ENCODE data around the gene CCIN. TPM values are rescaled to one million over a fixed set of nuclear protein-coding genes. Genes with fewer than 3 reads are reported as not detected.
"Not testable (repeated sequence)": the region's sequence is repeated elsewhere in the genome, so short reads cannot be mapped to it uniquely, and the experiment has no call there.

CCIN gene
- total and polyA plus RNA-seq, 9 of the 15 experiments (the other 6 are each of a cell fraction or from before 2014, with no cell fraction given): not detected

DNA sequence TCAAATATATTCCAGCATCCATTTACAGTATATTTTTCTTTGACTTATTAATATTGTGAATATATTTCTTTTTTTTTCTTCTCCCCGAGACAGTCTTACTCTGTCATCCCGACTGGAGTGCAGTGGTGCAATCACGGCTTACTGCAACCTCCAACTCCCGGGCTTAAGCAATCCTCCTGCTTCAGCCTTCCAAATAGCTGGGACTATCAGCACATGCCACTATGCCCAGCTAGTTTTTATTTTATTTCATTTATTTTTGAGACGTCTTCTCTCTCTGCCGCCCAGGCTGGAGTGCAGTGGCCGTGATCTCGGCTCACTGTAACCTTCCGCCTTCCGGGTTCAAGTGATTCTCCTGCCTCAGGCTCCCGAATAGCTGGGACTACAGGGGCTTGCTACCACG lies 40.0 kb upstream of the CCIN start:
- ATAC-seq (no peak), DNase-seq (ENCODE audit: extremely low read depth in 1 of 4, low spot score in 3 of 4) (no peak), FAIRE-seq (no peak)
- no peaks in the 10 kb centered on the region for H3K9me1 ChIP-seq (ENCODE audit: control insufficient read depth, insufficient read depth, low read length)
- H3K4me1 ChIP-seq (replicated peaks in 1 of 2; ENCODE audit: control insufficient read depth in 2 of 2, insufficient read depth in 2 of 2, low read length in 2 of 2): no peaks in the 10 kb centered on the region; a peak in 2 of 5 replicates
- H3K36me3 ChIP-seq (ENCODE audit: control insufficient read depth, insufficient read depth, low read length): no peaks in the 10 kb centered on the region
- 44% methylated on average over 10 of the region's 12 CpGs for WGBS (ENCODE audit: insufficient coverage, low coverage, missing lambda C conversion rate)
- no peaks in the 10 kb centered on the region for H3K9me3 ChIP-seq (replicated peaks; ENCODE audit: control insufficient read depth, insufficient read depth, low read depth, low read length)
- H2AFZ ChIP-seq (ENCODE audit: low read depth, low read length): 0 out of 2 replicates have a peak overlapping the region, but pooled peaks have one; percentile 32
- POLR2A ChIA-PET: interaction anchor here (0.7 kb wide), 1 partner anchor 14 kb away, joined by 3 read pairs; no protein-coding TSS in a partner anchor
- BruUV-seq (replicated peaks): no TSS peak
- no peaks in the 10 kb centered on the region for H4K20me1 ChIP-seq (replicated peaks; ENCODE audit: control insufficient read depth, insufficient read depth, low read length)
- H3K9ac ChIP-seq (ENCODE audit: insufficient read depth in 1 of 2, low read depth in 2 of 2, low read length in 2 of 2): no peak overlapping the region
- no peaks in the 10 kb centered on the region for H3K79me2 ChIP-seq (ENCODE audit: control insufficient read depth, insufficient read depth, low read length)
- no peak overlapping the region for H3K4me2 ChIP-seq (ENCODE audit: insufficient read depth, low read length)
- intact Hi-C loops (cut with micrococcal nuclease): no loop called here
- CTCF ChIA-PET (ENCODE audit: low intra/inter-chr PET ratio): no interaction called here
- TF ChIP-seq, protein P1, sequence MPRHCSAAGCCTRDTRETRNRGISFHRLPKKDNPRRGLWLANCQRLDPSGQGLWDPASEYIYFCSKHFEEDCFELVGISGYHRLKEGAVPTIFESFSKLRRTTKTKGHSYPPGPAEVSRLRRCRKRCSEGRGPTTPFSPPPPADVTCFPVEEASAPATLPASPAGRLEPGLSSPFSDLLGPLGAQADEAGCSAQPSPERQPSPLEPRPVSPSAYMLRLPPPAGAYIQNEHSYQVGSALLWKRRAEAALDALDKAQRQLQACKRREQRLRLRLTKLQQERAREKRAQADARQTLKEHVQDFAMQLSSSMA (CRISPR knock-in tag; IDR thresholded peaks at IDR 0.05): no peak
- 0 out of 2 replicates have a peak, but pooled peaks have one; percentile 17 for TF ChIP-seq CEBPB (tag; IDR thresholded peaks at IDR 0.05)
- in situ Hi-C loops (cut with MboI): no loop called here
- H3K4me3 ChIP-seq: no peak overlapping the region
- H3K27me3 ChIP-seq (ENCODE audit: control insufficient read depth in 2 of 2, insufficient read depth in 2 of 2, low read length in 2 of 2): no peaks in the 10 kb centered on the region
- no peak overlapping the region for H3K27ac ChIP-seq (ENCODE audit: extremely low read depth, low read depth, low read length)

DNA sequence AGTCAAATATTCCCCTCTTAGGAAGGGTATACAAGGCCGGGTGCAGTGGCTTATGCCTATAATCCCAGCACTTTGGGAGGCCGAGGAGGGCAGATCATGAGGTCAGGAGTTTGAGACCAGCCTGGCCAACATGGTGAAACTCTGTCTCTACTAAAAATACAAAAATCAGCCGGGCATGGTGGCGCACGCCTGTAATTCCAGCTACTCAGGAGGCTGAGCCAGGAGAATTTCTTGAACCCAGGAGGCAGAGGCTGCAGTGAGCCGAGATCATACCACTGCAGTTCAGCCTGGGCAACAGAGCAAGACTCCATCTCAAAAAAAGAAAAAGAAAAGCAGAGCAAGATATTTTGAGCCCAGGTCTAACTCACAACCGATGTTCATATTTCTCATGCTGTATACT lies 37.5 kb upstream of the CCIN start:
- CTCF ChIA-PET (ENCODE audit: low intra/inter-chr PET ratio); ATAC-seq; H3K4me2 ChIP-seq (ENCODE audit: insufficient read depth, low read length); H3K79me2 ChIP-seq (ENCODE audit: control insufficient read depth, insufficient read depth, low read length); H3K27me3 ChIP-seq (ENCODE audit: control insufficient read depth in 2 of 2, insufficient read depth in 2 of 2, low read length in 2 of 2); H3K36me3 ChIP-seq (ENCODE audit: control insufficient read depth, insufficient read depth, low read length); BruUV-seq (replicated peaks); H3K27ac ChIP-seq (ENCODE audit: extremely low read depth, low read depth, low read length); intact Hi-C loops (cut with micrococcal nuclease); in situ Hi-C loops (cut with MboI); H3K9me3 ChIP-seq (replicated peaks; ENCODE audit: control insufficient read depth, insufficient read depth, low read depth, low read length); FAIRE-seq; H3K9ac ChIP-seq (ENCODE audit: insufficient read depth in 1 of 2, low read depth in 2 of 2, low read length in 2 of 2); H2AFZ ChIP-seq (ENCODE audit: low read depth, low read length); H3K4me3 ChIP-seq; DNase-seq (ENCODE audit: extremely low read depth in 1 of 4, low spot score in 3 of 4); H3K9me1 ChIP-seq (ENCODE audit: control insufficient read depth, insufficient read depth, low read length); H4K20me1 ChIP-seq (replicated peaks; ENCODE audit: control insufficient read depth, insufficient read depth, low read length): not testable (repeated sequence)
- WGBS (ENCODE audit: insufficient coverage, low coverage, missing lambda C conversion rate): 24% methylated on average over 6 of the region's 7 CpGs
- POLR2A ChIA-PET: interaction anchor here (0.6 kb wide), 2 partner anchors 16 to 429 kb away, joined by 3 to 4 read pairs; no protein-coding TSS in a partner anchor
- H3K4me1 ChIP-seq (replicated peaks in 1 of 2; ENCODE audit: control insufficient read depth in 2 of 2, insufficient read depth in 2 of 2, low read length in 2 of 2): peaks cover 0 to 11% of the 10 kb centered on the region in 2 experiments; a peak in 2 of 5 replicates

Data from K562 (cell line).